ENCODE measurements around the gene PPME1. TPM values are rescaled to one million over a fixed set of nuclear protein-coding genes. Genes with fewer than 3 reads are reported as not detected.

PPME1 gene
- total and polyA plus RNA-seq, 12 donors, result 24.2 to 35.3 (median 30.0) TPM

DNA sequence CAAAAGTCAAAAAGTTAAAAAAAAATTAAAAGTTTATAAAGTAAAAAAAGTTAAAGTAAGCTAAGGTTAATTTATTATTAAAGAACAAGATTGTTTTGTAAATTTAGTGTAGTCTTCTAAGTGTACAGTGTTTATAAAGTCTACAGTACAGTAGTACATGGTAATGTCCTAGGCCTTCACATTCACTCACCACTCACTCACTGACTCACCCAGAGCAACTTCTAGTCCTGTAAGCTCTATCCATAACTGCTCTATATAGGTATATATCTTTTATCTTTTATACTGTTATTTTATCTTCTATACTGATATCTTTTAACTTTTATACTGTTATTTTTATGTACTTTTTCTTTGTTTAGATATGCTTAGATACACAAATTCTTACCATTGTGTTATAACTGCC lies 11.4 kb upstream of the PPME1 start:
- Histone ChIP-seq H3K36me3 (peaks cover 0 to 61% (median 5%) of the 10 kb centered on the region in 9 donors), H3K4me1 (peaks cover 0 to 21% (median 14%) of the 10 kb centered on the region in 9 donors), H3K27me3 (no peaks in the 10 kb centered on the region), H3K9me3 (no peaks in the 10 kb centered on the region), H3K27ac (no peak overlapping the region), H3K4me3 (no peak overlapping the region)
- DNase-seq, result no peak
- intact Hi-C loops (cut with DNase I), result loop anchor here in 1 of 10 donors (10.0 kb wide), 1 partner anchor 75 kb away; no protein-coding TSS in a partner anchor
- no peak for ATAC-seq
- TF ChIP-seq, protein P1, sequence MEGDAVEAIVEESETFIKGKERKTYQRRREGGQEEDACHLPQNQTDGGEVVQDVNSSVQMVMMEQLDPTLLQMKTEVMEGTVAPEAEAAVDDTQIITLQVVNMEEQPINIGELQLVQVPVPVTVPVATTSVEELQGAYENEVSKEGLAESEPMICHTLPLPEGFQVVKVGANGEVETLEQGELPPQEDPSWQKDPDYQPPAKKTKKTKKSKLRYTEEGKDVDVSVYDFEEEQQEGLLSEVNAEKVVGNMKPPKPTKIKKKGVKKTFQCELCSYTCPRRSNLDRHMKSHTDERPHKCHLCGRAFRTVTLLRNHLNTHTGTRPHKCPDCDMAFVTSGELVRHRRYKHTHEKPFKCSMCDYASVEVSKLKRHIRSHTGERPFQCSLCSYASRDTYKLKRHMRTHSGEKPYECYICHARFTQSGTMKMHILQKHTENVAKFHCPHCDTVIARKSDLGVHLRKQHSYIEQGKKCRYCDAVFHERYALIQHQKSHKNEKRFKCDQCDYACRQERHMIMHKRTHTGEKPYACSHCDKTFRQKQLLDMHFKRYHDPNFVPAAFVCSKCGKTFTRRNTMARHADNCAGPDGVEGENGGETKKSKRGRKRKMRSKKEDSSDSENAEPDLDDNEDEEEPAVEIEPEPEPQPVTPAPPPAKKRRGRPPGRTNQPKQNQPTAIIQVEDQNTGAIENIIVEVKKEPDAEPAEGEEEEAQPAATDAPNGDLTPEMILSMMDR (IDR thresholded peaks at IDR 0.05), result no peak

DNA sequence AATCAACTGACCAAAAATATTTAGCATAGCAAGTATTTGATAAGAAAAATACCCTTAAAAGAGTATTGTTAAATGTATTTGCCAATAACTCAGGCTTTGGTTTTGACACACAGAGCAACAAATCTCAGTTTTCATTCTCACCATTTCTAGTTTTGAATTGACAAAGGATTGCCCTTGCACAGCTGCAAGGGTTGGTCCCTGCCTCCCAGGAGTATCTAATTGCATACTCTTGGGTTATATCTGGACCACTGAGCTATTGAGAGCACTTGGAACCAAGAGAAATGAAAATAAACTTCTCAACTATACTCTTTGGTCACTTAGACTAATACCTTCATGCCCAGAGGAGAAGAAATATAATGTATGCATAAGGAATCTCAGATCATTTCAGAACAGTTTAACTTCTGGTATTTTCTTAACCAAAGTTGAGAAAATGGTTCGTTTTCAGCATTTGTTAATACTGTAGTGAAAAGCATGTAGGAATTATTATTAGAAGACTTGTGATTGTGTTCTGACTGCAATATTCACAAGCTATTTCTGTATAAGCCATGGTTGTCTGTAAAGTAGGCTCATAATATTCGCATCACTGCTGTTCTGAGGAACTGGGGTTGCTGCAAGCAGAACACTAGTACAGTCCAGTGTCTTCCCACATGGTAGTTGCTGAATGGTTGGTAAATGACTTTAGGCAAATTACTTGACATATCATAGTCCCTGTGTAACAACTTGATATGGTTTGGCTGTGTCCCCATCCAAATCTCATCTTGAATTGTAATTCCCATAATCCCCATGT lies 8.2 kb upstream of the PPME1 start:
- Histone ChIP-seq H3K27ac (no peak overlapping the region), H3K4me3 (no peak overlapping the region), H3K36me3 (peaks cover 0 to 87% (median 21%) of the 10 kb centered on the region in 9 donors), H3K27me3 (no peaks in the 10 kb centered on the region), H3K9me3 (no peaks in the 10 kb centered on the region), H3K4me1 (peaks cover 0 to 14% (median 6%) of the 10 kb centered on the region in 9 donors)
- no peak for ATAC-seq
- 89 to 90% methylated on average over 2 of the region's 2 CpGs for WGBS, 2 donors
- DNase-seq, result no peak
- intact Hi-C loops (cut with DNase I), result no loop called here
- TF ChIP-seq, protein P1 (IDR thresholded peaks at IDR 0.05), result no peak

DNA sequence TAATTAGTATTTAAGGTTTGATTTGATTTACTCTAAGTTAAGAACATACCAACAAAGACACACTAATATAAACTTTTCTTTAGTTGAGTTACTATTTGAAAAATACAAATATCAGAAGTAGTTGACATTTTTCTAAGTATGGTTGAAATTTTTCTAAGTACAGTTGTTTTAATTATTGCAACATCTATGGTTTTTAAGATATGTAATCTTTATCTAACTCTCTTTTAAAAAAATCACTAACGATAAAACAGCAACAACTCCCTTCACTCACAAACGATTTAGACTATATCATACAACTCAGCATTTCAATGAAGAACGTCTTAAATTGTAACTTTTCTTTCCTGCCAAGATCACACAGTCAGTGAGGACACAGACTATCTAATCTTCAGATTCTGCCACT lies 2.3 kb upstream of the PPME1 start:
- H3K36me3 ChIP-seq, result peaks cover 0 to 52% (median 25%) of the 10 kb centered on the region in 9 donors
- TF ChIP-seq, protein P1 (IDR thresholded peaks at IDR 0.05), result no peak
- DNase-seq (no peak), ATAC-seq (no peak)
- 50 to 57% methylated on average over 3 of the region's 3 CpGs for WGBS, 2 donors
- no peaks in the 10 kb centered on the region for H3K9me3 ChIP-seq
- no peaks in the 10 kb centered on the region for H3K27me3 ChIP-seq
- no peak overlapping the region for H3K27ac ChIP-seq
- intact Hi-C loops (cut with DNase I), result no loop called here
- peaks cover 2 to 39% (median 33%) of the 10 kb centered on the region in 9 donors for H3K4me1 ChIP-seq
- H3K4me3 ChIP-seq, result no peak overlapping the region

DNA sequence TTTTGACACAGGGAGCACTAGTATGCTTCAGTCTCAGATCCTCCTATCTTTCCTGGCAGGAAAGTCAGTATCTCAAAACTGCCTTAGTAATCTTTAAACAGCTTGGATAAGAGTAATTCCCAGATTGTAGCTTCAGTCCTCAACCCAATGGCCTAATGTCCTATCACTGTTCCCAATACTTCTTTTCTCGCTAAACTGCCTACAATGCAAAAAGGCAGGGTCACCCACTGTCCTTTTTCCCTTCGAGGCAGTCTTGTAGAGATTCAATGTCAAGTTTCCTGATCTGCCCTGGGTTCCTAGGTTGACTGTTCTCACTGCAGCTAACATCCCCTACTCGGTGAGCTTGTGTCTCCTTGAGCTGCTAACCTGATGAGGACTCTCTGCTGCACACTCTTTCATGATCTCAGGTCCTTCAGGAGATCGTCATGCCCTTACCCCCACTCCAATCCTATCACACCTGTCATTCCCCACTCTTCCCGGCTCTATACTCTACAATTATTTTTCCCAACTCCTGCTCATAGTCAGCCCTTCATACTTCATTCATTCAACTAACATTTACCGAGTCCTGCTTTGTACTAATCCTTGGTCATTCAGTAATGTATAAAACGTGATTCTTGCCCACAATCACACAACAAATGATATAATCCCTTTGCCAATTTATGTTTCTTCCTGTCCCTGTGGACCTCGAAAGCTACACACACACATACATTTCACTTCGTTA lies 1.2 kb upstream of the PPME1 start:
- no peaks in the 10 kb centered on the region for H3K27me3 ChIP-seq
- 7 to 9% methylated on average over 9 of the region's 9 CpGs for WGBS, 2 donors
- peaks cover 0 to 45% (median 17%) of the 10 kb centered on the region in 9 donors for H3K36me3 ChIP-seq
- TF ChIP-seq, protein P1 (IDR thresholded peaks at IDR 0.05), result no peak
- no peak for DNase-seq
- peak overlapping the region; percentile 59 to 81 (median 70) for H3K4me3 ChIP-seq
- H3K4me1 ChIP-seq, result peaks cover 2 to 48% (median 43%) of the 10 kb centered on the region in 9 donors
- intact Hi-C loops (cut with DNase I), result loop anchor here in 1 of 10 donors (10.0 kb wide), 2 partner anchors 185 to 795 kb away; partner anchors contain the start of gene UCP2
- no peak for ATAC-seq
- no peaks in the 10 kb centered on the region for H3K9me3 ChIP-seq
- peak overlapping the region; percentile 31 to 95 (median 90) for H3K27ac ChIP-seq
